Type B pancreatic cell (in vitro differentiated cells): ENCODE results near the gene GUK1. TPM values are rescaled to one million over a fixed set of nuclear protein-coding genes. Genes with fewer than 3 reads are reported as not detected.
"Not testable (repeated sequence)": the region's sequence is repeated elsewhere in the genome, so short reads cannot be mapped to it uniquely, and the experiment has no call there.

Experiments
- DNase-seq: peaks from one replicate; pipeline ENCODE4 v3.0.0; 2021; ENCODE audit warnings: mixed read lengths; ENCODE audit not compliant: unreplicated experiment; ENCODE audit errors: extremely low spot score
- H3K27ac Mint-ChIP-seq: 2 replicates; pipeline ENCODE4 v1.8.0; 2021; ENCODE audit warnings: mild to moderate bottlenecking, mixed read lengths
- H3K27me3 Mint-ChIP-seq: 2 replicates; pipeline ENCODE4 v1.8.0; 2021; ENCODE audit warnings: mixed read lengths
- H3K36me3 Mint-ChIP-seq: 2 replicates; pipeline ENCODE4 v1.8.0; 2021; ENCODE audit warnings: mixed read lengths
- H3K4me1 Mint-ChIP-seq: one replicate; pipeline ENCODE4 v1.8.0; 2021; ENCODE audit warnings: mixed read lengths; ENCODE audit not compliant: unreplicated experiment
- H3K4me3 Mint-ChIP-seq: 2 replicates; pipeline ENCODE4 v1.8.0; 2021; ENCODE audit warnings: mild to moderate bottlenecking, mixed read lengths
- H3K9me3 Mint-ChIP-seq: 2 replicates; pipeline ENCODE4 v1.8.0; 2021; ENCODE audit warnings: mixed read lengths
- total RNA-seq: library from RNA; stranded (reverse); gene quantifications from 2 replicates; pipeline ENCODE4 v1.2.1, GENCODE V29; 2021; ENCODE audit warnings: low replicate concordance
- TF ChIP-seq, protein P1 (sequence below): fragments of 200-600 bp; sonication (generic); conservative IDR thresholded peaks from 2 replicates; pipeline ENCODE4 v1.5.0; 2021; ENCODE audit warnings: antibody characterized with exemption, mild to moderate bottlenecking

The GUK1 gene
- total RNA-seq, 1 donor from 2014 or later, result 133 TPM

- Mint-ChIP-seq H3K27ac (no peak overlapping the region), H3K27me3 (no peaks in the 10 kb centered on the region), H3K4me1 (peaks cover 9% of the 10 kb centered on the region), H3K4me3 (no peak overlapping the region), H3K36me3 (no peaks in the 10 kb centered on the region), H3K9me3 (no peaks in the 10 kb centered on the region)
- TF ChIP-seq, protein P1, sequence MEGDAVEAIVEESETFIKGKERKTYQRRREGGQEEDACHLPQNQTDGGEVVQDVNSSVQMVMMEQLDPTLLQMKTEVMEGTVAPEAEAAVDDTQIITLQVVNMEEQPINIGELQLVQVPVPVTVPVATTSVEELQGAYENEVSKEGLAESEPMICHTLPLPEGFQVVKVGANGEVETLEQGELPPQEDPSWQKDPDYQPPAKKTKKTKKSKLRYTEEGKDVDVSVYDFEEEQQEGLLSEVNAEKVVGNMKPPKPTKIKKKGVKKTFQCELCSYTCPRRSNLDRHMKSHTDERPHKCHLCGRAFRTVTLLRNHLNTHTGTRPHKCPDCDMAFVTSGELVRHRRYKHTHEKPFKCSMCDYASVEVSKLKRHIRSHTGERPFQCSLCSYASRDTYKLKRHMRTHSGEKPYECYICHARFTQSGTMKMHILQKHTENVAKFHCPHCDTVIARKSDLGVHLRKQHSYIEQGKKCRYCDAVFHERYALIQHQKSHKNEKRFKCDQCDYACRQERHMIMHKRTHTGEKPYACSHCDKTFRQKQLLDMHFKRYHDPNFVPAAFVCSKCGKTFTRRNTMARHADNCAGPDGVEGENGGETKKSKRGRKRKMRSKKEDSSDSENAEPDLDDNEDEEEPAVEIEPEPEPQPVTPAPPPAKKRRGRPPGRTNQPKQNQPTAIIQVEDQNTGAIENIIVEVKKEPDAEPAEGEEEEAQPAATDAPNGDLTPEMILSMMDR, result no peak
- DNase-seq, result no peak
Observed at GRCh38 chr1:228171221-228171891, 31.3 kb downstream of the GUK1 start.

GRCh38 chr1:228172591-228173527, 32.8 kb downstream of the GUK1 start:
- no peaks in the 10 kb centered on the region for H3K9me3 Mint-ChIP-seq
- H3K4me3 Mint-ChIP-seq, result no peak overlapping the region
- no peaks in the 10 kb centered on the region for H3K27me3 Mint-ChIP-seq
- H3K27ac Mint-ChIP-seq, result no peak overlapping the region
- H3K36me3 Mint-ChIP-seq, result no peaks in the 10 kb centered on the region
- H3K4me1 Mint-ChIP-seq, result peaks cover under 1% of the 10 kb centered on the region
- DNase-seq, result no peak
- TF ChIP-seq, protein P1, result no peak

GRCh38 chr1:228173528-228174481, 33.7 kb downstream of the GUK1 start:
- not testable (repeated sequence) for H3K4me3 Mint-ChIP-seq, H3K9me3 Mint-ChIP-seq, H3K27ac Mint-ChIP-seq, H3K36me3 Mint-ChIP-seq, H3K4me1 Mint-ChIP-seq, H3K27me3 Mint-ChIP-seq, DNase-seq

DNA sequence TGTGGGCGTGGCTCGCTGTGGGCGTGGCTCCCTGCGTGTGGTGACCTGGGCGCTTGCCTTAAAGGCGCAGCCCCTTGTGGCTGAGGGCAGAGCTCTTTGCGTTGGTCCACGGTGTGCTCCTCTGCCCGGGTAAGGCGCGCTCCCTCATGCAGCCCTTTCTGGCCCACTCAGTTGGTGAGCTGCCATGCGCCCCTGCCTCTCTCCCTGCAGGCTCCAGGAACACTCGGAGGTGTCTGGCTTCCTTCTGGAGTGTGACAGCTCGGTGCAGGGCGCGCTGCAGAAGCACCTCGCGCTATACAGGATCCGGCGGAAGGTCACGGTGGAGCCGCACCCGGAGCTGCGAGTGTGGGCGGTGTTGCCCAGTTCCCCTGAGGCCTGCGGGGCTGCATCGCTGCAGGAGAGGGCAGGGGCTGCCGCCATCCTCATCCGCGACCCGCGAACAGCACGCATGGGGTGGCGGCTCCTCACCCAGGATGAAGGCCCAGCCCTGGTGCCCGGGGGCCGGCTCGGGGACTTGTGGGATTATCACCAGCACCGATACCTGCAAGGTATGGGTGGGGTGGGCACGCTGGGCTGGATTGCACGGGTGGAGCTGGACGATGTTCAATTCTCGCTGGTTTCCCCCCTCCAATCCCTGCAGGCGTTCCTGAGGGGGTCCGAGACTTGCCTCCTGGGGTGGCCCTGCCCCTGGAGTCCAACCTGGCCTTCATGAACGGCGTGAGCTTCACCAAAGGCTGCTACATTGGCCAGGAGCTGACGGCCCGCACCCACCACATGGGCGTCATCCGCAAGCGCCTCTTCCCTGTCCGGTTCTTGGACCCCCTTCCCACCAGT, 34.6 kb downstream of the GUK1 start:
- H3K9me3 Mint-ChIP-seq, result no peaks in the 10 kb centered on the region
- no peak for DNase-seq
- no peaks in the 10 kb centered on the region for H3K4me1 Mint-ChIP-seq
- no peaks in the 10 kb centered on the region for H3K36me3 Mint-ChIP-seq
- H3K27me3 Mint-ChIP-seq, result no peaks in the 10 kb centered on the region
- no peak overlapping the region for H3K4me3 Mint-ChIP-seq
- no peak overlapping the region for H3K27ac Mint-ChIP-seq
- TF ChIP-seq, protein P1, result no peak

DNA sequence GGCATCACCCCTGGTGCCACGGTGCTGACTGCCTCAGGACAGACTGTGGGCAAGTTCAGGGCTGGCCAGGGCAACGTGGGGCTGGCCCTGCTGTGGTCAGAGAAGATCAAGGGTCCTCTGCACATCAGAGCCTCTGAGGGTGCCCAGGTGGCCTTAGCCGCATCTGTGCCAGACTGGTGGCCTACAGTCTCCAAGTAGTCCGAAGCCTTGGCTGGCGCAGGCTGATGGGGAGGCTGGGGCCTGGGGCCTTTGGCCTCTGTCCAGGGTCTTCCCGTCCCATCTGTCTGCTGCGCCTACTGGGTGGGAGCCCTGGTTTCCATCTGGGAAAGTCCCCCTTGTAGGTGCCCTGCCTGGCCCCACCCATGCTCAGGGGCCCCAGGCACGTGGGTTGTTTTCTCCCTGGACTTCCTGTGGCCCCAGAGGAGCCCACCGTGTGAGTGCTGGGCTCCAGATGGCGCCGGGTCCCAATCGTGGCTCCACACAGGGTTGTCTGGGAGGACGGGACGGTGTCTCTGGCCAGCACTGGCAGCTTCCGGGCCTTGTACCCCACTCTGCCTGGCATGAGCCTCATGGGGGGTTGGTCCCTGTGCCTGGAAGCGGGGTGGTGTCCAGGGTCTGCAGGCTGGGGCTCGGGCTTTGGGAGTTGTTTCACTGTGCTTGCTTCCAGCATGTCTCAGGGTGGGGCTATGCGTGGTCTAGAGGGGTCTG, 35.4 kb downstream of the GUK1 start:
- no peaks in the 10 kb centered on the region for H3K36me3 Mint-ChIP-seq
- H3K9me3 Mint-ChIP-seq, result no peaks in the 10 kb centered on the region
- H3K4me3 Mint-ChIP-seq, result no peak overlapping the region
- DNase-seq, result no peak
- no peaks in the 10 kb centered on the region for H3K4me1 Mint-ChIP-seq
- H3K27me3 Mint-ChIP-seq, result no peaks in the 10 kb centered on the region
- H3K27ac Mint-ChIP-seq, result no peak overlapping the region
- TF ChIP-seq, protein P1, result no peak
